ENCODE data around the gene ELMO2.
A peak's percentile ranks its signal among the peaks of the same experiment; 100 is the strongest.

ELMO2 gene

GRCh38 chr20:46416839-46417238, 10.4 kb upstream of the ELMO2 start:
- Mint-ChIP-seq H3K9me3 (peaks cover 7% of the 10 kb centered on the region), H3K27ac (no peak overlapping the region), H3K36me3 (peaks cover 2% of the 10 kb centered on the region), H3K4me3 (no peak overlapping the region), H3K4me1 (no peaks in the 10 kb centered on the region), H3K27me3 (peaks cover 12% of the 10 kb centered on the region)
- DNase-seq (ENCODE audit: low spot score in 2 of 2) (no peak), ATAC-seq (ENCODE audit: low read depth) (no peak)

GRCh38 chr20:46416421-46416820, 10.0 kb upstream of the ELMO2 start:
- Mint-ChIP-seq H3K9me3 (peaks cover 7% of the 10 kb centered on the region), H3K27me3 (peaks cover 12% of the 10 kb centered on the region), H3K4me3 (no peak overlapping the region), H3K4me1 (no peaks in the 10 kb centered on the region), H3K36me3 (peaks cover 2% of the 10 kb centered on the region), H3K27ac (no peak overlapping the region)
- ATAC-seq (ENCODE audit: low read depth) (no peak), DNase-seq (ENCODE audit: low spot score in 2 of 2) (no peak)

DNA sequence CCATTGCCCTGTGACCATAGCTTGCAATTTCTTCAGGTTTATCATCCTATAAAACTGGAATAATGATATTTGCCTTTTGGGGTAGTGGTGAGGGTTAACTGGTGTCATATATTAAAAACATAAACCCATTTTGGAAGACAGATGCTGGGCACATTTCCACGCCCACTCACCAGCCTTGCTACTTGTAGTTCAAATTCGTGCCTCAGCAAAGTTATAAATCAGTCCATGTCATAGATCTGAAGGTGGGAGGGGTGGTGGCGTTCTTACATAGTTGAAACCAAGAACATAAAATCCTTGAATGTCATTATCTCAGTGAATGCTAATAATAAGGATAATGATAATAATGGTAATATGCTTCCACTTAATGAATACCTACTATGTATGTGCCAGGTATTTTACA, 9.4 kb upstream of the ELMO2 start:
- no peak overlapping the region for H3K4me3 Mint-ChIP-seq
- H3K9me3 Mint-ChIP-seq: peaks cover 7% of the 10 kb centered on the region
- DNase-seq (ENCODE audit: low spot score in 2 of 2): no peak
- no peak for ATAC-seq (ENCODE audit: low read depth)
- H3K36me3 Mint-ChIP-seq: peaks cover 2% of the 10 kb centered on the region
- peaks cover 2% of the 10 kb centered on the region for H3K4me1 Mint-ChIP-seq
- peaks cover 12% of the 10 kb centered on the region for H3K27me3 Mint-ChIP-seq
- H3K27ac Mint-ChIP-seq: no peak overlapping the region

DNA sequence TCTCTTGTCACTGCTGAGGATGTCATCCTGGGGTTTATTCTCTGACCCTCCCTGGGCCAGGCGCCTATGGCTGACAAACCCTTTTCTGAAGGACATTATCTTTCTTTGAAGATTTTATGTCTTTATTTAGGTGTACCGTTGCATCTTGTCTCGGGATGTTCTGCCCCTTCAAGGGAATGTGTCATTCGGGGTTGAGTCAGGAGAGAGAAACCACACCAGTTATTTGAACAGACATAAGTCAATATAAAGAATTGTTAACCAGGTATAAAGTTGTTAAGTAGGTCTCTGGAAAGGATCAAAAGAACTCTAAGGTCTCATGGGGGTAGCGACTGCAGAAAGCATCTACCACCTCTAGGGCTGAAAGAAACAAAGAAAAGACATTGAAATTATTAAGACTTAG, 8.2 kb upstream of the ELMO2 start:
- peaks cover 2% of the 10 kb centered on the region for H3K36me3 Mint-ChIP-seq
- no peak overlapping the region for H3K27ac Mint-ChIP-seq
- no peak for ATAC-seq (ENCODE audit: low read depth)
- peaks cover 12% of the 10 kb centered on the region for H3K27me3 Mint-ChIP-seq
- H3K9me3 Mint-ChIP-seq: peaks cover 7% of the 10 kb centered on the region
- H3K4me3 Mint-ChIP-seq: no peak overlapping the region
- DNase-seq (ENCODE audit: low spot score in 2 of 2): no peak
- peaks cover 4% of the 10 kb centered on the region for H3K4me1 Mint-ChIP-seq

- no peak for ATAC-seq (ENCODE audit: low read depth)
- Mint-ChIP-seq H3K27ac (no peak overlapping the region), H3K4me3 (no peak overlapping the region), H3K36me3 (no peaks in the 10 kb centered on the region), H3K4me1 (peaks cover 14% of the 10 kb centered on the region), H3K27me3 (peaks cover 5% of the 10 kb centered on the region), H3K9me3 (peaks cover under 1% of the 10 kb centered on the region)
- no peak for DNase-seq (ENCODE audit: low spot score in 2 of 2)
Observed at GRCh38 chr20:46411637-46412036, 5.2 kb upstream of the ELMO2 start.

GRCh38 chr20:46408281-46408731, 1.9 kb upstream of the ELMO2 start:
- no peak overlapping the region for H3K27ac Mint-ChIP-seq
- peaks cover 2% of the 10 kb centered on the region for H3K27me3 Mint-ChIP-seq
- ATAC-seq (ENCODE audit: low read depth) (no peak), DNase-seq (ENCODE audit: low spot score in 2 of 2) (no peak)
- H3K4me3 Mint-ChIP-seq: no peak overlapping the region
- peaks cover 23% of the 10 kb centered on the region for H3K4me1 Mint-ChIP-seq
- H3K36me3 Mint-ChIP-seq: no peaks in the 10 kb centered on the region
- no peaks in the 10 kb centered on the region for H3K9me3 Mint-ChIP-seq

- ATAC-seq (ENCODE audit: low read depth) (no peak), DNase-seq (ENCODE audit: low spot score in 2 of 2) (no peak)
- Mint-ChIP-seq H3K4me3 (peak overlapping the region; percentile 98), H3K27ac (peak overlapping the region; percentile 98), H3K4me1 (peaks cover 26% of the 10 kb centered on the region), H3K27me3 (no peaks in the 10 kb centered on the region), H3K36me3 (no peaks in the 10 kb centered on the region), H3K9me3 (no peaks in the 10 kb centered on the region)
Observed at GRCh38 chr20:46407671-46407996, 1.2 kb upstream of the ELMO2 start.

DNA sequence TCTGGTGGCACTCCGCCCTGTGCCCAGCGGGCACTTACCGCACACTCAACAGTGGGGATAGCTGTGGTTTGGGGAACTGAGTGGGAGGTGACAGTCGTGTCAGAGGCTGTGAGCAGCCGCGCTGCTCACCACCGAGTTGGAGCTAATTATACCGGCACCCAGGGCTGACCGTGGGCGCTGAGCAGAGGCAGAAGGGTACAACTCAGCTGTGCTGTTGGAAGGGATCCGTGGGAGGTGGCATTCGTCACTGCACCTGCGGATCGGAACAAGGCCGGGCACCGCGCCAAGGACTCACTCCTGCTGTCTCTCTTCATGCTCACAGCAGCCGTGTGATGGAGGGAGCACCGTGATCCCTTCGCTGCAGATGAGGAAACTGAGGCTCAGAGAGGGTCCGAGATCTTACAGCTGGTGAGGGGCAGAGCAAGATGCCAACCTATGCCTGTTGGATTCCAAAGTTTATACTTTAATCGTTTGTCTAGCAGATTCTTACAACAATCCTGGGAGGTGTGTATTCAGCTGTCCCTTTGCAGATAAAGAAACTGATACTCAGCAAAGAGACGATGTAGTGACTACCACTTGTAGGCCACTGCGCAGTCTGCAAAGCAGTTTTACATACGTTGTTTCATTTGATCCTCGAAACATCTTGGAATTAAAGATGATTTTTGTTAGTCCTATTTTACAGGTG, 713 bp upstream of the ELMO2 start:
- Mint-ChIP-seq H3K36me3 (peaks cover 3% of the 10 kb centered on the region), H3K9me3 (no peaks in the 10 kb centered on the region), H3K27me3 (no peaks in the 10 kb centered on the region), H3K27ac (peak overlapping the region; percentile 98), H3K4me3 (peak overlapping the region; percentile 98), H3K4me1 (peaks cover 28% of the 10 kb centered on the region)
- ATAC-seq (ENCODE audit: low read depth): peak; percentile 46
- DNase-seq (ENCODE audit: low spot score in 2 of 2): peak in 1 of 2 donors; percentile 43

- H3K4me3 Mint-ChIP-seq: no peak overlapping the region
- H3K36me3 Mint-ChIP-seq: peaks cover 8% of the 10 kb centered on the region
- H3K4me1 Mint-ChIP-seq: peaks cover 44% of the 10 kb centered on the region
- ATAC-seq (ENCODE audit: low read depth): no peak
- H3K27ac Mint-ChIP-seq: no peak overlapping the region
- H3K27me3 Mint-ChIP-seq: no peaks in the 10 kb centered on the region
- DNase-seq (ENCODE audit: low spot score in 2 of 2): no peak
- H3K9me3 Mint-ChIP-seq: no peaks in the 10 kb centered on the region
Observed at GRCh38 chr20:46402331-46402811, 4.0 kb downstream of the ELMO2 start.

DNA sequence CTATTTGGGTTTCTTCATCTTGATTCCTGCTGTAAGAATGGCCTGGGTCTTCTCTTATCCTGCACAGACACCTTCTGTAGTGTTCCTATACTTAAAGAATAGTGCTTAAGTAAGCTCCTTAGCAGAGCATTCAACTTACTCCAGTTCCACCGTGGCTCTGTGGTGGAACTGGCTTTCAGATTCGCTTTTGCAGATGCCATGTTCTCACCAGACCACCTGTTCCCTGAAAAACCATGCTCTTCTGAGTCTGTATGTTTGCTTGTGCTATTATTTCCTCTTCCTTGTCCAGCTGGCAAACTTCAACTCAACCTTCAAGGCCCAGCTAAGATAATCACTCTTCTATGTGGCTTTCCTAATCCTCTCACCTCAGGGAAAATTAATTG, 4.9 kb downstream of the ELMO2 start:
- Mint-ChIP-seq H3K4me1 (peaks cover 38% of the 10 kb centered on the region), H3K27ac (peak overlapping the region; percentile 9), H3K4me3 (no peak overlapping the region), H3K9me3 (no peaks in the 10 kb centered on the region), H3K27me3 (no peaks in the 10 kb centered on the region), H3K36me3 (peaks cover 12% of the 10 kb centered on the region)
- no peak for ATAC-seq (ENCODE audit: low read depth)
- DNase-seq (ENCODE audit: low spot score in 2 of 2): no peak

GRCh38 chr20:46400828-46401477, 5.5 kb downstream of the ELMO2 start:
- Mint-ChIP-seq H3K27me3 (no peaks in the 10 kb centered on the region), H3K9me3 (no peaks in the 10 kb centered on the region), H3K27ac (peak overlapping the region; percentile 9), H3K4me3 (no peak overlapping the region), H3K4me1 (peaks cover 38% of the 10 kb centered on the region), H3K36me3 (peaks cover 12% of the 10 kb centered on the region)
- DNase-seq (ENCODE audit: low spot score in 2 of 2) (no peak), ATAC-seq (ENCODE audit: low read depth) (no peak)

GRCh38 chr20:46400253-46400652, 6.2 kb downstream of the ELMO2 start:
- H3K9me3 Mint-ChIP-seq: no peaks in the 10 kb centered on the region
- no peaks in the 10 kb centered on the region for H3K27me3 Mint-ChIP-seq
- H3K4me3 Mint-ChIP-seq: no peak overlapping the region
- no peak for ATAC-seq (ENCODE audit: low read depth)
- peaks cover 12% of the 10 kb centered on the region for H3K36me3 Mint-ChIP-seq
- H3K27ac Mint-ChIP-seq: no peak overlapping the region
- peaks cover 40% of the 10 kb centered on the region for H3K4me1 Mint-ChIP-seq
- DNase-seq (ENCODE audit: low spot score in 2 of 2): no peak

GRCh38 chr20:46399401-46399800, 7.0 kb downstream of the ELMO2 start:
- Mint-ChIP-seq H3K4me3 (no peak overlapping the region), H3K27ac (no peak overlapping the region), H3K36me3 (peaks cover 12% of the 10 kb centered on the region), H3K27me3 (no peaks in the 10 kb centered on the region), H3K9me3 (no peaks in the 10 kb centered on the region), H3K4me1 (peaks cover 35% of the 10 kb centered on the region)
- DNase-seq (ENCODE audit: low spot score in 2 of 2): no peak
- no peak for ATAC-seq (ENCODE audit: low read depth)

GRCh38 chr20:46398963-46399362, 7.5 kb downstream of the ELMO2 start:
- peaks cover 15% of the 10 kb centered on the region for H3K36me3 Mint-ChIP-seq
- H3K4me3 Mint-ChIP-seq: no peak overlapping the region
- peaks cover 32% of the 10 kb centered on the region for H3K4me1 Mint-ChIP-seq
- H3K27ac Mint-ChIP-seq: no peak overlapping the region
- DNase-seq (ENCODE audit: low spot score in 2 of 2) (no peak), ATAC-seq (ENCODE audit: low read depth) (no peak)
- H3K27me3 Mint-ChIP-seq: no peaks in the 10 kb centered on the region
- H3K9me3 Mint-ChIP-seq: no peaks in the 10 kb centered on the region
